AG09309 (cell line): ENCODE measurements around the gene MTHFD1L.

ENCODE experiments used
- DNase-seq: peaks from one replicate; pipeline ENCODE4 v3.0.0-alpha.2; 2010; ENCODE audit warnings: low read depth
- H3K4me3 ChIP-seq: 2 replicates; pipeline ENCODE4 v1.5.1; 2011; ENCODE audit warnings: mild to moderate bottlenecking, low read depth, low read length, moderate library complexity; ENCODE audit not compliant: control insufficient read depth
- CTCF ChIP-seq: IDR thresholded peaks from 2 replicates; pipeline ENCODE4 v1.5.1; 2011; ENCODE audit warnings: mild to moderate bottlenecking, low read depth, low read length, inconsistent platforms; ENCODE audit not compliant: insufficient read depth, control insufficient read depth; ENCODE audit errors: missing control alignments

MTHFD1L gene

DNA sequence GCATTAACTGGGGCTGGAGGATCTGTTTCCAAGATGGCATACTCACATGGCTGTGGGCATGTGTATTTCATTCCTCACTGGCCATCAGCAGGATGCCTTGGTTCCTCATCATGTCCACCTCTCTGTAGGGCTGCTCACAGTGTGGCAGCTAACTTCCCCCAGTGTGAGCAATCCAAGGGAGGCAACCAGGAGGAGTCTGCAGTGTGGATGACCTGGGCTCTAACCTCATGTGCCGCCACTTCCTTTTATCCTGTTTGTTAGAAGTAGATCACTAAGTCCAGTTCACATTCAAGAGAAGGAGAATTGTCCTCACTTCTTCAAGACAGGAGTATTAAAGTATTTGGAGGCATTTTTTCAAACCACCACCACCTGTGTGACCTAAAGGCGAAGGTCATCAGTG is 54.4 kb downstream of the MTHFD1L start:
- DNase-seq, result no peak
- TF ChIP-seq CTCF, result no peak
- no peak overlapping the region for H3K4me3 ChIP-seq

- no peak for DNase-seq
- no peak overlapping the region for H3K4me3 ChIP-seq
- no peak for TF ChIP-seq CTCF
Observed at GRCh38 chr6:150922137-150922536, 56.6 kb downstream of the MTHFD1L start.

DNA sequence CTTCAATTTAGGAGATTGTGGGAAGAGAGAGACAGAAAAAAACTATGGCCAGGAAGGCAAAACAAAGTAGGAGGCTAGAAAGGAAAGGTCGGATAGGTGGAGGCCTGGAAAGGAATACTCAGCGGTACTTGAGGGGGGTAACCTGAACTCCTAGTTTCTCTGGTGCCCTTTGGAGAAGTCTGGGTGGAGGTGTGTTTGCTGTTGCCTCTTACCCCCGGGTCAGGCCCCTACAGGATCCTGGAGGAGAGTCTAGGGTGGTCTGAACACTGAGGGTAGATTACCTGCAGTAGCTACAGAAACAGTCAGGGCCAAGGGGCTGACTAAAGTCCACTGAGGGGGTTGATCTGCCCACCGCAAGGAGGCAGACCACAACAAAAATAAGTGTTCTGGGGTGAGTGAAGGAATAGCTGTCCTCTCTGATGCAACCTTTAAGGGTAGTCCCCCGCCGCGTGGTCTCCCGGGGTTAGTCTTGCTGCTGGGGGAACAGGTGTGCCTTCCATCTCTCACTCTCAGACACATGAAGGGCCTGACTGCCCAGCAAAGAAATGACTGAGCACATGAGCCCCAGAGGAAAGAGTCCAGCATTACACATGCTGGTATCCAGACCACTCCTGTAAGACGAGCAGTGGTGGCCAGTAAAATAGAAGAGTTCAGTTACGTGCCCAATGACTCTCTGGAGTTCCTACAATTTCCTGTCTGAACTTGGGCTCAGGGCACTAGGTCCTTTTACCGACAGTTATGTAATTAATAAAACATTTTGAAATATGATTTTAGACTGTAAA is 59.5 kb downstream of the MTHFD1L start:
- H3K4me3 ChIP-seq, result no peak overlapping the region
- no peak for TF ChIP-seq CTCF
- DNase-seq, result peak; percentile 44

- TF ChIP-seq CTCF, result no peak
Observed at GRCh38 chr6:150925590-150925928, 60.1 kb downstream of the MTHFD1L start.

GRCh38 chr6:150925976-150926375 is 60.5 kb downstream of the MTHFD1L start:
- no peak overlapping the region for H3K4me3 ChIP-seq
- TF ChIP-seq CTCF, result no peak
- no peak for DNase-seq

More at GRCh38 chr6:150925590-150925928, 60.1 kb downstream of the MTHFD1L start:
- no peak overlapping the region for H3K4me3 ChIP-seq
- no peak for DNase-seq

GRCh38 chr6:150928882-150929281 is 63.4 kb downstream of the MTHFD1L start:
- TF ChIP-seq CTCF, result peak; percentile 38
- DNase-seq, result no peak
- no peak overlapping the region for H3K4me3 ChIP-seq
